Transverse colon (tissue), 4 donors: ENCODE data around the gene DCST1. TPM values are rescaled to one million over a fixed set of nuclear protein-coding genes. Genes with fewer than 3 reads are reported as not detected.

Source experiments
- DNase-seq: peaks from one replicate; pipeline ENCODE4 v3.0.0-alpha.2; 2019
- H3K27ac ChIP-seq, 4 donors: fragments of 200-600 bp; sonication (generic); 2 replicates each; pipeline ENCODE4 v1.5.1; 2016 to 2018; ENCODE audit warnings: inconsistent platforms in 4 of 4
- H3K27me3 ChIP-seq: fragments of 200-600 bp; sonication (generic); 2 replicates; pipeline ENCODE4 v1.5.1; 2017; ENCODE audit warnings: inconsistent platforms
- H3K36me3 ChIP-seq, 4 donors: fragments of 200-600 bp; sonication (generic); 2 replicates each; pipeline ENCODE4 v1.5.1; 2017 to 2019; ENCODE audit warnings: inconsistent platforms in 4 of 4
- H3K4me1 ChIP-seq, 4 donors: fragments of 200-600 bp; sonication (generic); 2 replicates each; pipeline ENCODE4 v1.5.1; 2017 to 2020; ENCODE audit warnings: inconsistent platforms in 4 of 4
- H3K4me3 ChIP-seq, 4 donors: fragments of 200-600 bp; sonication (generic); 1 replicate in 1 of 4; 2 replicates in 3 of 4; pipeline versions ENCODE4 v1.5.1 to v1.6.1; 2017 to 2019; ENCODE audit warnings: inconsistent platforms in 4 of 4
- H3K9me3 ChIP-seq, 2 donors: fragments of 200-600 bp; sonication (generic); 2 replicates each; pipeline ENCODE4 v1.5.1; 2017 to 2019; ENCODE audit warnings: inconsistent platforms in 2 of 2
- EP300 ChIP-seq: sonication (generic); formaldehyde crosslinking; IDR thresholded peaks from one replicate; pipeline ENCODE4 v1.6.1; 2017; ENCODE audit warnings: antibody characterized with exemption, low read depth
- POLR2A ChIP-seq: fragments of 450-650 bp; IDR thresholded peaks from one replicate; pipeline ENCODE4 v1.6.1; 2016; ENCODE audit warnings: antibody characterized with exemption, mild to moderate bottlenecking, moderate library complexity
- POLR2AphosphoS5 ChIP-seq, 3 donors: sonication (generic); formaldehyde crosslinking; IDR thresholded peaks; one replicate each; pipeline ENCODE4 v1.6.1; 2016; ENCODE audit warnings: antibody characterized with exemption in 3 of 3
- WGBS, 2 donors: methylation state at CpG; one replicate each; pipeline ENCODE4 v1.1.5; 2018; ENCODE audit warnings: low coverage in 1 of 2; 5-methylcytosine and 5-hydroxymethylcytosine counted together
- in situ Hi-C, 4 donors: fragments of 200-750 bp; cut with MboI; loops; one replicate each; pipeline versions ENCODE4 v1.15.0 to v1.15.1; 2017; ENCODE audit warnings: low sequenced_read_pairs in 3 of 4, low pct_ligation_motif_present in 1 of 4, low pct_unique_long_range_greater_than_20kb in 1 of 4
- intact Hi-C: fragments of 100-400 bp; cut with DNase I; formaldehyde crosslinking; loops from one replicate; pipeline ENCODE4 v1.15.1; 2023; ENCODE audit warnings: low total_unique reads
- total RNA-seq, 4 donors: library from RNA; depleted of rRNA; stranded (reverse); fragments of >200 nt; gene quantifications; one replicate each; pipeline ENCODE4 v1.1.0, GENCODE V29; 2016
- TF ChIP-seq, protein P1 (sequence below), 5 experiments: fragments of 200-600 bp in 3 of 5; fragments of 450-650 bp in 2 of 5; sonication (generic) in 3 of 5; IDR thresholded peaks; 1 replicate in 2 of 5; 2 replicates in 3 of 5; pipeline ENCODE4 v1.5.1; 2016 to 2017; ENCODE audit warnings: antibody characterized with exemption in 5 of 5, inconsistent platforms in 3 of 5, mild to moderate bottlenecking in 2 of 5, moderate library complexity in 1 of 5

Gene DCST1
- total RNA-seq, 4 donors from 2014 or later = 0.32 to 0.41 TPM; not detected in 2

DNA sequence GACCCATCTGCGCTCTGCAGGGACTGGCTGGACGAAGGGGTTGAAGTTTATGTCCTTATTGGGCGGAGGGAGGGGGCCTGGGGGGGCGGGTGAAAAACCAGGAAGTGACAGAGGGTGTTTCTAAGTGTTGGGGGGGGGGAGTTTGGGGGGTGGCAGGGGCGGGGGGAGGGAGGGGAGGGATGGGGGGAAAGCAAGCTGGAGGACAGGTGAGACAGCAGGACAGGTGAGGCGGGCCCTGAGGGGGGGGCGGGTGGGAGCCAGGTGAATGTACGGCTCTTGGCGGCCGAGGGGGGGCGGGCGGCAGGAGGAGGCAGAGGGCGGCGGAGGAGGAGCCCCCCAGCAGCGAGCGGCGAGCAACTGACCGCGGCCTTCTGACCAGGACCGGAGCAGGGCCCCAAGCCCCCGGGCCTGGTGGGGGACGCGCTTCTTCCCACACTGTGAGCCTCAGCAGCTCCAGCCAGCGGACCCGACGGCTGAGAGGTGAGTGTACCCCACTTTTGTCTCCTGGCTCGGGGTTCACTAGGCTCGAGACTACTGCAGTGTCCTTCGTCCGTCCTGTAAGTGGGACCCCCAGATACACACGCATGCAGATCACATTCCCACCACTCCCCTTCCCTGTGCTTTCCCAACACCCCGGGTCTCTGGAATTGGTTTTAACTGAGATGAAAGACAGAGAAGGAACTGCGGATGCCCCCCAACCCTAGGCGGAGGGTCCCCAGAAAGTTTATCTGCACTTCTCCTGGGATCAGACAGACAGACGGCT lies 31.0 kb upstream of the DCST1 start, which contains the start of gene ZBTB7B:
TSS of gene ZBTB7B (plus strand) at position 339 of the 763 bp plus-strand sequence. CDS start 11,859 bp downstream, outside the sequence.
- intact Hi-C loops = loop anchor here (5.0 kb wide), 1 partner anchor 35 kb away; no protein-coding TSS in a partner anchor
- peak; percentile 54 for DNase-seq
- Histone ChIP-seq H3K27ac (peak within 1 kb of the TSS; percentile 96 to 100 (median 98)), H3K27me3 (no peaks in the 10 kb centered on the region), H3K9me3 (no peaks in the 10 kb centered on the region), H3K4me1 (peaks cover 44 to 56% (median 54%) of the 10 kb centered on the region in 4 donors), H3K36me3 (no peaks in the 10 kb centered on the region), H3K4me3 (peak within 1 kb of the TSS; percentile 66 to 97 (median 79))
- 0% methylated on average over 4 to 23 of the region's 35 CpGs for WGBS, 2 donors
- in situ Hi-C loops = no loop called here
- no peak for TF ChIP-seq EP300
- peak; percentile 57 for TF ChIP-seq POLR2A
- TF ChIP-seq POLR2AphosphoS5 (IDR thresholded peaks at IDR 0.05) = peak in 1 of 3 donors; percentile 7
- TF ChIP-seq, protein P1, sequence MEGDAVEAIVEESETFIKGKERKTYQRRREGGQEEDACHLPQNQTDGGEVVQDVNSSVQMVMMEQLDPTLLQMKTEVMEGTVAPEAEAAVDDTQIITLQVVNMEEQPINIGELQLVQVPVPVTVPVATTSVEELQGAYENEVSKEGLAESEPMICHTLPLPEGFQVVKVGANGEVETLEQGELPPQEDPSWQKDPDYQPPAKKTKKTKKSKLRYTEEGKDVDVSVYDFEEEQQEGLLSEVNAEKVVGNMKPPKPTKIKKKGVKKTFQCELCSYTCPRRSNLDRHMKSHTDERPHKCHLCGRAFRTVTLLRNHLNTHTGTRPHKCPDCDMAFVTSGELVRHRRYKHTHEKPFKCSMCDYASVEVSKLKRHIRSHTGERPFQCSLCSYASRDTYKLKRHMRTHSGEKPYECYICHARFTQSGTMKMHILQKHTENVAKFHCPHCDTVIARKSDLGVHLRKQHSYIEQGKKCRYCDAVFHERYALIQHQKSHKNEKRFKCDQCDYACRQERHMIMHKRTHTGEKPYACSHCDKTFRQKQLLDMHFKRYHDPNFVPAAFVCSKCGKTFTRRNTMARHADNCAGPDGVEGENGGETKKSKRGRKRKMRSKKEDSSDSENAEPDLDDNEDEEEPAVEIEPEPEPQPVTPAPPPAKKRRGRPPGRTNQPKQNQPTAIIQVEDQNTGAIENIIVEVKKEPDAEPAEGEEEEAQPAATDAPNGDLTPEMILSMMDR (IDR thresholded peaks at IDR 0.05) = peak in 1 of 5 experiments; percentile 9

DNA sequence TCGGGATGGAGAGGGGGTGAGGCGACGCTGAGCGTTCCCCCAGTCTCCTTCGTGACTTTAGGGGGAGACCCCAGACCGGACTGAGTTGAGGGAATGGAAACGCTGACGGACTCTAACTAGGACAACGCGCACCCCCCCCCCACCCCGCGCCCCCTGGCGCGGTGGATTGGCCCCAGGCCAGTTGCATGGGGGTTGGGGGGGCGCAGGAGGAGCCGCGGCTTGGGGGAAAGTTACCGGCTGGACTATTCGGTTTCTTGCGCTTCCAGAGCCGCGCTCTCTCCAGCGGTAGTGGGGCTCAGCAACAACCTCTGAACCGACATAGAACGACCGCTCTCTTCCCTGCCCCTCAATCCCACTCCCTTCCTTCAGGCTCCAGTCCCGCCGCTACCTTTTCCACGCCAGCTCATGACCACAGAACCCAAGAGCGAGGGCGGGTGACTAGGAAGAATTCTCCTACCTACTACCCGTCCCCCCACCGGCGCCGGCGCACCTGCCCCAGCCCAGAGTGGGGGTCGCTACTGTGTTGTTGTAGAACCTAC lies 30.3 kb upstream of the DCST1 start:
- H3K36me3 ChIP-seq = no peaks in the 10 kb centered on the region
- H3K4me3 ChIP-seq = peak overlapping the region; percentile 66 to 97 (median 79)
- H3K9me3 ChIP-seq = no peaks in the 10 kb centered on the region
- WGBS, 2 donors = 0 to 7% methylated on average over 3 to 37 of the region's 37 CpGs
- H3K4me1 ChIP-seq = peaks cover 44 to 62% (median 60%) of the 10 kb centered on the region in 4 donors
- H3K27me3 ChIP-seq = no peaks in the 10 kb centered on the region
- TF ChIP-seq POLR2A = peak; percentile 28
- TF ChIP-seq POLR2AphosphoS5 (IDR thresholded peaks at IDR 0.05) = no peak
- TF ChIP-seq, protein P1 (IDR thresholded peaks at IDR 0.05) = no peak
- peak overlapping the region; percentile 96 to 100 (median 98) for H3K27ac ChIP-seq
- intact Hi-C loops = loop anchor here (5.0 kb wide), 1 partner anchor 36 kb away; no protein-coding TSS in a partner anchor
- peak; percentile 43 for DNase-seq
- in situ Hi-C loops = no loop called here

DNA sequence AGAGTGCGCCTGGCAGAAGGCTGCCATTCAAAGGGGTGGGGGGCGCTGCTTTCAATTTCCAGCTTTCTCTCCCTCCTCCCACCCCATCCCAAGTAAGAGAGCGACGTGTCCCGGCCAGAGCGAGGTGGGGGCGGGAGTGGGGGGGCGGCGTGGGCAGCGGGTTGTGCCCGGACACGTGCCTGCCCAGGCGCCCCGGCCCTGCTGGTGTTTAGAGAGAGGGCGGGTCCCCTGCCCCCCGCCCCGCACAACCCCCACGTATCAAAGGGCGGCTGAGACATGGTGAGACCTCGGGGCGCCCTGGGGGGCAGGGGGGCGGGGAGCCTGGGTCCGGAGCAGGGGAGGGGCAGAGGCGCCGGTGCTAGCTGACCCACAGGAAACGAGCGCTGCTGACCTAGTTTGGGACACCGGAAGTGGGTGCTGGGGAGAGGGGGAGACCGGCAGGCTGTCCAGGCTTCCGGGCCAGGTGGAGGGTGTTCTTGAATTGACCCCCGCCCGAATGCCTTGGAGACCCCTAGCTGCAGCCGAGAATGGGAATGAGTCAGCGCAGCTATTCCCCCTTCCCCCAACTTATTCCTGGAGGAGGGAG lies 29.8 kb upstream of the DCST1 start:
- Histone ChIP-seq H3K9me3 (no peaks in the 10 kb centered on the region), H3K4me1 (peaks cover 42 to 66% (median 59%) of the 10 kb centered on the region in 4 donors), H3K27ac (peak overlapping the region; percentile 96 to 100 (median 98)), H3K4me3 (peak overlapping the region; percentile 66 to 97 (median 79)), H3K27me3 (no peaks in the 10 kb centered on the region), H3K36me3 (no peaks in the 10 kb centered on the region)
- peak; percentile 78 for DNase-seq
- in situ Hi-C loops (no loop called here), intact Hi-C loops (loop anchor here (5.0 kb wide), 1 partner anchor 37 kb away; no protein-coding TSS in a partner anchor)
- TF ChIP-seq POLR2AphosphoS5 (IDR thresholded peaks at IDR 0.05) (peak in 1 of 3 donors; percentile 5), POLR2A (no peak)
- 0 to 1% methylated on average over 2 to 17 of the region's 34 CpGs for WGBS, 2 donors

GRCh38 chr1:155004352-155005075 lies 29.1 kb upstream of the DCST1 start:
- 22% methylated on average over 5 of the region's 5 CpGs; no CpG with 5 or more reads in 1 of the 2 donors for WGBS, 2 donors
- in situ Hi-C loops (no loop called here), intact Hi-C loops (loop anchor here (5.0 kb wide), 1 partner anchor 37 kb away; no protein-coding TSS in a partner anchor)
- Histone ChIP-seq H3K36me3 (no peaks in the 10 kb centered on the region), H3K9me3 (no peaks in the 10 kb centered on the region), H3K4me1 (peaks cover 39 to 66% (median 58%) of the 10 kb centered on the region in 4 donors), H3K27me3 (no peaks in the 10 kb centered on the region), H3K27ac (peak overlapping the region; percentile 96 to 100 (median 98)), H3K4me3 (peak overlapping the region; percentile 66 to 97 (median 79))
- DNase-seq = peak; percentile 30
- TF ChIP-seq EP300 (no peak), POLR2A (peak; percentile 18)
- TF ChIP-seq, protein P1 (IDR thresholded peaks at IDR 0.05) = no peak
